ENCODE data around the gene SAMD11. TPM values are rescaled to one million over a fixed set of nuclear protein-coding genes. Genes with fewer than 3 reads are reported as not detected.

SAMD11 gene
- total RNA-seq, 4 donors from 2014 or later = 1.0 to 40.7 (median 13.8) TPM

DNA sequence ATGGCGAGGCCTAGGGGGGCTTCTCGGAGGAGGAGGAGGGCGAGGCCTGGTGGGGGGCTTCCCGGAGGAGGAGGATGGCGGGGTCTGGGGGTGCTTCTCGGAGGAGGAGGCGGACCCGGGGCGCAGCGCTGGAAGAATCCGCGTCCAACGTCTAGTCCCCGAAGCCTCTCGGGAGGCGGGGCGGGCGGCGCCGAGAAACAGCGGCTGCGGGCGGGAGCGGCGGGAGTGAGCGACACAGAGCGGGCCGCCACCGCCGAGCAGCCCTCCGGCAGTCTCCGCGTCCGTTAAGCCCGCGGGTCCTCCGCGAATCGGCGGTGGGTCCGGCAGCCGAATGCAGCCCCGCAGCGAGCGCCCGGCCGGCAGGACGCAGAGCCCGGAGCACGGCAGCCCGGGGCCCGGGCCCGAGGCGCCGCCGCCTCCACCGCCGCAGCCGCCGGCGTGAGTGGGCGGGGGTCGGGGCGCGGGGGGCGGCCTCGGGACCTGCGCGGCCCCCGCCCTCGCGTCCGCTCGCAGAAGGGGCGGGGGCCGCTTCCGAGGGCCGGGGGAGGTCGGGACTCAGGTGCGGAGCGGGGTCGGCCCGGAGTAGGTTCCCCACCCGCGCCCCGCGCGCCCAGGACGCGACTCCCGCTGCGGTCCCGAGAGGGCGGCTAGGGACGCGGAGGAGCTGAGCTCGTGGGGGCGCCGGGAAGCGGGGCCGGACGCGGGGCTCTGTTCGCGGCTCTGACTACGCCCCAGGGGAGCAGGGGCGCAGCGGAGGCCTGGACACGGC is 36.8 kb downstream of the SAMD11 start, which contains the start of gene KLHL17:
KLHL17 (plus strand) TSS at position 222 of the 769 bp plus-strand sequence; CDS start at position 332, 110 bp downstream.
- TF ChIP-seq POLR2A (IDR thresholded peaks at IDR 0.05) = peak in 1 of 2 donors; percentile 2
- TF ChIP-seq, protein P1, sequence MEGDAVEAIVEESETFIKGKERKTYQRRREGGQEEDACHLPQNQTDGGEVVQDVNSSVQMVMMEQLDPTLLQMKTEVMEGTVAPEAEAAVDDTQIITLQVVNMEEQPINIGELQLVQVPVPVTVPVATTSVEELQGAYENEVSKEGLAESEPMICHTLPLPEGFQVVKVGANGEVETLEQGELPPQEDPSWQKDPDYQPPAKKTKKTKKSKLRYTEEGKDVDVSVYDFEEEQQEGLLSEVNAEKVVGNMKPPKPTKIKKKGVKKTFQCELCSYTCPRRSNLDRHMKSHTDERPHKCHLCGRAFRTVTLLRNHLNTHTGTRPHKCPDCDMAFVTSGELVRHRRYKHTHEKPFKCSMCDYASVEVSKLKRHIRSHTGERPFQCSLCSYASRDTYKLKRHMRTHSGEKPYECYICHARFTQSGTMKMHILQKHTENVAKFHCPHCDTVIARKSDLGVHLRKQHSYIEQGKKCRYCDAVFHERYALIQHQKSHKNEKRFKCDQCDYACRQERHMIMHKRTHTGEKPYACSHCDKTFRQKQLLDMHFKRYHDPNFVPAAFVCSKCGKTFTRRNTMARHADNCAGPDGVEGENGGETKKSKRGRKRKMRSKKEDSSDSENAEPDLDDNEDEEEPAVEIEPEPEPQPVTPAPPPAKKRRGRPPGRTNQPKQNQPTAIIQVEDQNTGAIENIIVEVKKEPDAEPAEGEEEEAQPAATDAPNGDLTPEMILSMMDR (IDR thresholded peaks at IDR 0.05) = no peak
- no peaks in the 10 kb centered on the region for H3K36me3 ChIP-seq
- H3K9me3 ChIP-seq = no peaks in the 10 kb centered on the region
- H3K27me3 ChIP-seq = no peaks in the 10 kb centered on the region
- DNase-seq = peak; percentile 62 to 70
- H3K4me1 ChIP-seq = peaks cover 8 to 13% of the 10 kb centered on the region in 2 donors
- peak within 1 kb of the TSS; percentile 46 to 62 for H3K4me3 ChIP-seq
- H3K27ac ChIP-seq = peak within 1 kb of the TSS; percentile 7 to 25
- intact Hi-C loops (cut with DNase I; ENCODE audit: low total_unique reads) = no loop called here

DNA sequence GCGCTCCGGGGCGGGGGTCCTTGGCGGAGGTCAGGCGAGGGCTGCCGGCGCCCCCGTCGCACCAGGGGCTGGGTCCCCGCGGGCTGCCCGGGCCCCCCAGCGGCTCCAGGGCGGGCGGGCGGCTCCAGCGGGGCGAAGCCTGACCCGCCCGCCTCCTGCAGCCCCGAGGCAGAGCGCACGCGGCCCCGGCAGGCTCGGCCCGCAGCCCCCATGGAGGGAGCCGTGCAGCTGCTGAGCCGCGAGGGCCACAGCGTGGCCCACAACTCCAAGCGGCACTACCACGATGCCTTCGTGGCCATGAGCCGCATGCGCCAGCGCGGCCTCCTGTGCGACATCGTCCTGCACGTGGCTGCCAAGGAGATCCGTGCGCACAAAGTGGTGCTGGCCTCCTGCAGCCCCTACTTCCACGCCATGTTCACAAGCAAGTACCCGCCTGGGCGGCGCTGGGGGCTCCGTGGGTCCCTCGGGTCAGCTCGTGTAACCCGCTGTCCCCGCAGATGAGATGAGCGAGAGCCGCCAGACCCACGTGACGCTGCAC is 37.5 kb downstream of the SAMD11 start:
- Histone ChIP-seq H3K9me3 (no peaks in the 10 kb centered on the region), H3K36me3 (no peaks in the 10 kb centered on the region), H3K4me3 (peak overlapping the region; percentile 46 to 62), H3K4me1 (peaks cover 8 to 18% of the 10 kb centered on the region in 2 donors), H3K27ac (no peak overlapping the region), H3K27me3 (no peaks in the 10 kb centered on the region)
- TF ChIP-seq POLR2A (IDR thresholded peaks at IDR 0.05) = peak in 1 of 2 donors; percentile 4
- TF ChIP-seq, protein P1 (IDR thresholded peaks at IDR 0.05) = no peak
- no peak for DNase-seq
- intact Hi-C loops (cut with DNase I; ENCODE audit: low total_unique reads) = no loop called here

DNA sequence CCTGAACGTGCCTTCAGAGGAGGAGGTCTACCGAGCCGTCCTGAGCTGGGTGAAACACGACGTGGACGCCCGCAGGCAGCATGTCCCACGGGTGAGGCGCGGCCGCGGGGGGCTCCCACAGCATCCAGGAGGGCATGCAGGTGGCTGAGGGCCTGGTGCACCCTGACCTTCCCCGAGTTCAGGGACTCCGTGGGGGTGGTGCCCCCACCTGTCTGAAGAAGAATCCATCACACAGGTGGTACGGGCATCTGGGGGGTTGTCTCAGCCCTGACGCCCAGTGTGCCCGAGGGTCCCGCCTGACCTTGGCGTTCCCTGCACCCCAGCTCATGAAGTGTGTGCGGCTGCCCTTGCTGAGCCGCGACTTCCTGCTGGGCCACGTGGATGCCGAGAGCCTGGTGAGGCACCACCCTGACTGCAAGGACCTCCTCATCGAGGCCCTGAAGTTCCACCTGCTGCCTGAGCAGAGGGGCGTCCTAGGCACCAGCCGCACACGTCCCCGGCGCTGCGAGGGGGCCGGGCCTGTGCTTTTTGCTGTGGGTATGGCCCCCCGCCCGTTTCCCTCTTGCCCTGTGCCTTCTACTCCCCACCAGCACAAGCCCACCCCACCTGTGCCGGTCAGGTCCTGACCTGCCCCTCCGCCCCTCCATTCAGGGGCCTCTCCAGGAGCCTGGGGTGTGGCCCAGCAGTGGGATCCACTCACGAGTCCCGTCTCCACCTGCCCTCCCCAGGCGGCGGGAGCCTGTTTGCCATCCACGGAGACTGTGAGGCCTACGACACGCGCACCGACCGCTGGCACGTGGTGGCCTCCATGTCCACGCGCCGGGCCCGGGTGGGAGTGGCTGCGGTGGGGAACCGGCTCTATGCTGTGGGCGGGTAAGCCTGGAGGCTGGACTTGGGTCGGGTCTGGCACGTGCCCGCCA is 38.9 kb downstream of the SAMD11 start:
- intact Hi-C loops (cut with DNase I; ENCODE audit: low total_unique reads) = no loop called here
- no peaks in the 10 kb centered on the region for H3K36me3 ChIP-seq
- H3K4me3 ChIP-seq = no peak overlapping the region
- H3K27me3 ChIP-seq = no peaks in the 10 kb centered on the region
- TF ChIP-seq, protein P1 (IDR thresholded peaks at IDR 0.05) = no peak
- no peak for TF ChIP-seq POLR2A (IDR thresholded peaks at IDR 0.05)
- no peaks in the 10 kb centered on the region for H3K9me3 ChIP-seq
- H3K27ac ChIP-seq = no peak overlapping the region
- peaks cover 5 to 19% of the 10 kb centered on the region in 2 donors for H3K4me1 ChIP-seq
- no peak for DNase-seq

DNA sequence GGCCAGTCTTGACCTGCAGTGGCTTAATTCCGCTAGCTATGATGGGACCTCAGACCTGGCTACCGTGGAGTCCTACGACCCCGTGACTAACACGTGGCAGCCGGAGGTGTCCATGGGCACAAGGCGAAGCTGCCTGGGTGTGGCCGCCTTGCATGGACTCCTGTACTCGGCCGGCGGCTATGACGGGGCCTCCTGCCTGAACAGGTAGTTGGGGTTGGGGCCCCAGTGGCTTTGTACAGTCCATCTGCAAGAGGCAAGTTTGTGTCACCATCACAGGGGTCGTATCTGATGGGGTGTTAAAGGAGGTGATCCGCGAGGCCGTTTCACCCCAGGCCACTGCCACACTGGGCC is 39.6 kb downstream of the SAMD11 start:
- H3K4me1 ChIP-seq = peaks cover 0 to 13% of the 10 kb centered on the region in 2 donors
- no peak for TF ChIP-seq POLR2A (IDR thresholded peaks at IDR 0.05)
- TF ChIP-seq, protein P1 (IDR thresholded peaks at IDR 0.05) = no peak
- H3K4me3 ChIP-seq = no peak overlapping the region
- H3K27me3 ChIP-seq = no peaks in the 10 kb centered on the region
- H3K27ac ChIP-seq = no peak overlapping the region
- no peak for DNase-seq
- intact Hi-C loops (cut with DNase I; ENCODE audit: low total_unique reads) = no loop called here
- H3K36me3 ChIP-seq = no peaks in the 10 kb centered on the region
- H3K9me3 ChIP-seq = no peaks in the 10 kb centered on the region
